T-helper 1 cell treated with Interleukin-12 subunit alpha and Interleukin-12 subunit beta and Interleukin-4 antibody, amounts not matched to agents 30 μg/mL and 1 μg/mL, for 36 hours (primary cell): ENCODE data around the gene PAK1.

ENCODE experiments used
- H3K27ac Mint-ChIP-seq: one replicate; pipeline ENCODE4 v1.8.0; 2021; ENCODE audit warnings: mild to moderate bottlenecking, mixed read lengths
- H3K27me3 Mint-ChIP-seq: one replicate; pipeline ENCODE4 v1.8.0; 2021; ENCODE audit warnings: low read depth, mixed read lengths
- H3K36me3 Mint-ChIP-seq: one replicate; pipeline ENCODE4 v1.8.0; 2021; ENCODE audit warnings: low read depth, mixed read lengths
- H3K4me1 Mint-ChIP-seq: one replicate; pipeline ENCODE4 v1.8.0; 2021; ENCODE audit warnings: low read depth, mixed read lengths
- H3K4me3 Mint-ChIP-seq: one replicate; pipeline ENCODE4 v1.8.0; 2021; ENCODE audit warnings: mild to moderate bottlenecking, moderate library complexity, mixed read lengths
- H3K9me3 Mint-ChIP-seq: one replicate; pipeline ENCODE4 v1.8.0; 2021; ENCODE audit warnings: mixed read lengths

PAK1 gene

GRCh38 chr11:77371646-77372045 lies 102.2 kb downstream of the PAK1 start:
- Mint-ChIP-seq H3K36me3 (peaks cover 14% of the 10 kb centered on the region), H3K4me1 (peaks cover 6% of the 10 kb centered on the region), H3K4me3 (no peak overlapping the region), H3K9me3 (peaks cover 1% of the 10 kb centered on the region), H3K27ac (no peak overlapping the region), H3K27me3 (no peaks in the 10 kb centered on the region)

- H3K36me3 Mint-ChIP-seq, result peaks cover 16% of the 10 kb centered on the region
- no peak overlapping the region for H3K27ac Mint-ChIP-seq
- no peak overlapping the region for H3K4me3 Mint-ChIP-seq
- peaks cover 6% of the 10 kb centered on the region for H3K4me1 Mint-ChIP-seq
- H3K27me3 Mint-ChIP-seq, result no peaks in the 10 kb centered on the region
- H3K9me3 Mint-ChIP-seq, result peaks cover 11% of the 10 kb centered on the region
Measured at GRCh38 chr11:77370217-77370616, 103.7 kb downstream of the PAK1 start.

GRCh38 chr11:77361184-77361583 lies 112.7 kb downstream of the PAK1 start:
- Mint-ChIP-seq H3K9me3 (peaks cover 5% of the 10 kb centered on the region), H3K27ac (no peak overlapping the region), H3K36me3 (peaks cover 26% of the 10 kb centered on the region), H3K4me3 (no peak overlapping the region), H3K27me3 (no peaks in the 10 kb centered on the region), H3K4me1 (no peaks in the 10 kb centered on the region)

GRCh38 chr11:77359481-77359880 lies 114.4 kb downstream of the PAK1 start:
- peaks cover 27% of the 10 kb centered on the region for H3K36me3 Mint-ChIP-seq
- no peak overlapping the region for H3K27ac Mint-ChIP-seq
- H3K9me3 Mint-ChIP-seq, result no peaks in the 10 kb centered on the region
- no peak overlapping the region for H3K4me3 Mint-ChIP-seq
- H3K27me3 Mint-ChIP-seq, result no peaks in the 10 kb centered on the region
- H3K4me1 Mint-ChIP-seq, result no peaks in the 10 kb centered on the region

GRCh38 chr11:77353131-77353530 lies 120.8 kb downstream of the PAK1 start:
- no peak overlapping the region for H3K4me3 Mint-ChIP-seq
- H3K36me3 Mint-ChIP-seq, result peaks cover 9% of the 10 kb centered on the region
- no peaks in the 10 kb centered on the region for H3K4me1 Mint-ChIP-seq
- H3K27ac Mint-ChIP-seq, result no peak overlapping the region
- no peaks in the 10 kb centered on the region for H3K9me3 Mint-ChIP-seq
- H3K27me3 Mint-ChIP-seq, result no peaks in the 10 kb centered on the region

- Mint-ChIP-seq H3K4me3 (no peak overlapping the region), H3K9me3 (no peaks in the 10 kb centered on the region), H3K36me3 (peaks cover 7% of the 10 kb centered on the region), H3K27me3 (no peaks in the 10 kb centered on the region), H3K27ac (no peak overlapping the region), H3K4me1 (no peaks in the 10 kb centered on the region)
Measured at GRCh38 chr11:77351281-77351886, 122.5 kb downstream of the PAK1 start.

GRCh38 chr11:77347948-77348347 lies 125.9 kb downstream of the PAK1 start:
- no peaks in the 10 kb centered on the region for H3K9me3 Mint-ChIP-seq
- H3K27ac Mint-ChIP-seq, result no peak overlapping the region
- no peaks in the 10 kb centered on the region for H3K4me1 Mint-ChIP-seq
- H3K36me3 Mint-ChIP-seq, result peaks cover 9% of the 10 kb centered on the region
- H3K27me3 Mint-ChIP-seq, result no peaks in the 10 kb centered on the region
- no peak overlapping the region for H3K4me3 Mint-ChIP-seq

- Mint-ChIP-seq H3K4me1 (no peaks in the 10 kb centered on the region), H3K36me3 (peaks cover 12% of the 10 kb centered on the region), H3K4me3 (no peak overlapping the region), H3K9me3 (no peaks in the 10 kb centered on the region), H3K27me3 (no peaks in the 10 kb centered on the region), H3K27ac (no peak overlapping the region)
Measured at GRCh38 chr11:77346906-77347603, 126.8 kb downstream of the PAK1 start.

GRCh38 chr11:77345621-77346020 lies 128.3 kb downstream of the PAK1 start:
- H3K27me3 Mint-ChIP-seq, result no peaks in the 10 kb centered on the region
- peaks cover 21% of the 10 kb centered on the region for H3K36me3 Mint-ChIP-seq
- no peaks in the 10 kb centered on the region for H3K4me1 Mint-ChIP-seq
- no peaks in the 10 kb centered on the region for H3K9me3 Mint-ChIP-seq
- no peak overlapping the region for H3K4me3 Mint-ChIP-seq
- H3K27ac Mint-ChIP-seq, result no peak overlapping the region

- Mint-ChIP-seq H3K4me3 (no peak overlapping the region), H3K9me3 (no peaks in the 10 kb centered on the region), H3K36me3 (peaks cover 21% of the 10 kb centered on the region), H3K4me1 (no peaks in the 10 kb centered on the region), H3K27me3 (no peaks in the 10 kb centered on the region), H3K27ac (no peak overlapping the region)
Measured at GRCh38 chr11:77340501-77340900, 133.4 kb downstream of the PAK1 start.

- no peaks in the 10 kb centered on the region for H3K4me1 Mint-ChIP-seq
- H3K9me3 Mint-ChIP-seq, result peaks cover 4% of the 10 kb centered on the region
- peaks cover 30% of the 10 kb centered on the region for H3K36me3 Mint-ChIP-seq
- H3K27ac Mint-ChIP-seq, result no peak overlapping the region
- no peaks in the 10 kb centered on the region for H3K27me3 Mint-ChIP-seq
- no peak overlapping the region for H3K4me3 Mint-ChIP-seq
Measured at GRCh38 chr11:77332259-77332658, 141.6 kb downstream of the PAK1 start.

GRCh38 chr11:77325159-77325558 lies 148.7 kb downstream of the PAK1 start:
- Mint-ChIP-seq H3K9me3 (peaks cover 4% of the 10 kb centered on the region), H3K27ac (no peak overlapping the region), H3K4me1 (no peaks in the 10 kb centered on the region), H3K27me3 (no peaks in the 10 kb centered on the region), H3K36me3 (peaks cover 27% of the 10 kb centered on the region), H3K4me3 (no peak overlapping the region)

- no peak overlapping the region for H3K27ac Mint-ChIP-seq
- peaks cover 27% of the 10 kb centered on the region for H3K36me3 Mint-ChIP-seq
- no peaks in the 10 kb centered on the region for H3K27me3 Mint-ChIP-seq
- no peak overlapping the region for H3K4me3 Mint-ChIP-seq
- H3K9me3 Mint-ChIP-seq, result peaks cover 4% of the 10 kb centered on the region
- no peaks in the 10 kb centered on the region for H3K4me1 Mint-ChIP-seq
Measured at GRCh38 chr11:77324508-77324907, 149.4 kb downstream of the PAK1 start.

GRCh38 chr11:77322926-77323590 lies 150.8 kb downstream of the PAK1 start:
- no peaks in the 10 kb centered on the region for H3K27me3 Mint-ChIP-seq
- peaks cover 4% of the 10 kb centered on the region for H3K9me3 Mint-ChIP-seq
- no peaks in the 10 kb centered on the region for H3K4me1 Mint-ChIP-seq
- no peak overlapping the region for H3K4me3 Mint-ChIP-seq
- H3K27ac Mint-ChIP-seq, result no peak overlapping the region
- peaks cover 18% of the 10 kb centered on the region for H3K36me3 Mint-ChIP-seq

GRCh38 chr11:77322506-77322905 lies 151.4 kb downstream of the PAK1 start:
- Mint-ChIP-seq H3K27me3 (no peaks in the 10 kb centered on the region), H3K27ac (no peak overlapping the region), H3K36me3 (peaks cover 15% of the 10 kb centered on the region), H3K4me1 (no peaks in the 10 kb centered on the region), H3K9me3 (peaks cover under 1% of the 10 kb centered on the region), H3K4me3 (no peak overlapping the region)
